Middle frontal gyrus (tissue), 1 donor: Measurements from ENCODE around the gene NAP1L4.
"Not testable (repeated sequence)": the region's sequence is repeated elsewhere in the genome, so short reads cannot be mapped to it uniquely, and the experiment has no call there.

Source experiments
- DNase-seq: peaks from one replicate; pipeline ENCODE4 v3.0.0-alpha.2; 2015; ENCODE audit warnings: low spot score; ENCODE audit errors: extremely low spot score

The NAP1L4 gene

GRCh38 chr11:2937641-2938457, 54.3 kb downstream of the NAP1L4 start:
- DNase-seq: not testable (repeated sequence)

GRCh38 chr11:2934611-2935239, 57.4 kb downstream of the NAP1L4 start:
- no peak for DNase-seq

GRCh38 chr11:2934021-2934550, 58.0 kb downstream of the NAP1L4 start:
- no peak for DNase-seq

GRCh38 chr11:2933375-2934020, 58.6 kb downstream of the NAP1L4 start:
- no peak for DNase-seq

GRCh38 chr11:2932850-2933251, 59.3 kb downstream of the NAP1L4 start:
- no peak for DNase-seq

GRCh38 chr11:2931771-2932738, 60.1 kb downstream of the NAP1L4 start:
- no peak for DNase-seq

- no peak for DNase-seq
These were observed 60.7 kb downstream of the NAP1L4 start for GRCh38 chr11:2931420-2931746.

GRCh38 chr11:2930704-2931419, 61.3 kb downstream of the NAP1L4 start:
- DNase-seq: no peak

- no peak for DNase-seq
These were observed 62.0 kb downstream of the NAP1L4 start for GRCh38 chr11:2929950-2930703.

GRCh38 chr11:2929531-2929949, 62.6 kb downstream of the NAP1L4 start:
- DNase-seq: no peak

GRCh38 chr11:2928605-2929530, 63.3 kb downstream of the NAP1L4 start, which contains the start of gene PHLDA2:
Gene PHLDA2, minus strand, starts transcription at chr11:2929420. Its CDS starts 56 bp downstream, at chr11:2929364.
- DNase-seq: no peak

- DNase-seq: no peak
These were observed 64.1 kb downstream of the NAP1L4 start for GRCh38 chr11:2927851-2928604.

- DNase-seq: no peak
These were observed 64.9 kb downstream of the NAP1L4 start for GRCh38 chr11:2927121-2927800.

GRCh38 chr11:2926611-2927051, 65.5 kb downstream of the NAP1L4 start:
- no peak for DNase-seq

GRCh38 chr11:2924821-2925675, 67.1 kb downstream of the NAP1L4 start:
- DNase-seq: no peak

GRCh38 chr11:2924381-2924780, 67.7 kb downstream of the NAP1L4 start:
- DNase-seq: no peak
